HepG2 (cell line): Measurements from ENCODE around the gene GSTM4. TPM values are rescaled to one million over a fixed set of nuclear protein-coding genes. Genes with fewer than 3 reads are reported as not detected.
A peak's percentile ranks its signal among the peaks of the same experiment; 100 is the strongest.

Source experiments
- ATAC-seq: fragments of 200-7000 bp; cut with Tn5 transposase; 3 replicates; pipeline ENCODE4 v1.9.1; 2020; ENCODE audit warnings: mild to moderate bottlenecking, moderate library complexity
- BruUV-seq: library from RNA; stranded (reverse); fragments of 400-500 nt; replicated peaks from 2 replicates; lab custom pipeline; 2021; lab: Mats Ljungman, UMichigan
- CTCF ChIA-PET: fragments of 300-600 bp; formaldehyde crosslinking; extraction: SDS; loops from one replicate; lab custom pipeline; 2021; ENCODE audit warnings: low total read pairs, inconsistent platforms, low intra/inter-chr PET ratio; lab: Yijun Ruan, JAX
- POLR2A ChIA-PET: fragments of 350-600 bp; sonication (Branson Sonifier 250); formaldehyde crosslinking; loops from one replicate; lab custom pipeline; 2020; ENCODE audit warnings: antibody characterized with exemption, inconsistent platforms; lab: Yijun Ruan, JAX
- DNase-seq: peaks from one replicate; pipeline ENCODE4 v3.0.0-alpha.2; 2015; ENCODE audit warnings: low spot score
- FAIRE-seq: peaks from 3 replicates; lab custom pipeline; 2011; peaks lifted over from hg19 to GRCh38; lab: Jason Lieb, UNC
- H2AFZ ChIP-seq: one replicate; pipeline ENCODE4 v1.6.1; 2011; ENCODE audit warnings: low read length, inconsistent platforms
- H3K27ac ChIP-seq: fragments of 300-600 bp; 3 replicates; pipeline ENCODE4 v1.8.0; 2011; ENCODE audit warnings: mixed run types, mild to moderate bottlenecking, mixed read lengths, low read length, inconsistent platforms; ENCODE audit not compliant: insufficient read depth; ENCODE audit errors: extremely low read length
- H3K27me3 ChIP-seq, 2 experiments: fragments of 200-600 bp in 1 of 2; 2 replicates in 1 of 2; 3 replicates in 1 of 2; pipeline versions ENCODE4 v1.6.0 to v1.8.0; 2011; ENCODE audit warnings: low read length in 2 of 2, mild to moderate bottlenecking in 2 of 2, moderate library complexity in 2 of 2, inconsistent platforms in 1 of 2; ENCODE audit not compliant: insufficient read depth in 2 of 2, control insufficient read depth in 1 of 2
- H3K36me3 ChIP-seq, 2 experiments: fragments of 200-600 bp in 1 of 2; replicated peaks in 1 of 2; 2 replicates in 1 of 2; 3 replicates in 1 of 2; pipeline versions ENCODE4 v1.5.1 to v1.8.0; 2011; ENCODE audit warnings: low read length in 2 of 2, inconsistent platforms in 1 of 2; ENCODE audit not compliant: insufficient read depth in 2 of 2, control insufficient read depth in 1 of 2
- H3K4me1 ChIP-seq: 2 replicates; pipeline ENCODE4 v1.5.1; 2012; ENCODE audit warnings: low read length, inconsistent platforms; ENCODE audit not compliant: insufficient read depth
- H3K4me2 ChIP-seq: 2 replicates; pipeline ENCODE4 v1.6.0; 2011; ENCODE audit warnings: low read depth, low read length, inconsistent platforms
- H3K4me3 ChIP-seq, 3 experiments: fragments of 200-600 bp in 1 of 3; sonication (generic), shearing (Covaris generic) in 1 of 3; replicated peaks in 1 of 3; 2 replicates each; pipeline ENCODE4 v1.5.1; 2011 to 2016; ENCODE audit warnings: low read length in 3 of 3, inconsistent platforms in 2 of 3, low read depth in 2 of 3, mild to moderate bottlenecking in 2 of 3, control low read depth in 1 of 3, mixed read lengths in 1 of 3; ENCODE audit not compliant: insufficient read depth in 1 of 3
- H3K79me2 ChIP-seq: one replicate; pipeline ENCODE4 v1.6.1; 2011; ENCODE audit warnings: low read length, inconsistent platforms; ENCODE audit not compliant: insufficient read depth
- H3K9ac ChIP-seq: 2 replicates; pipeline ENCODE4 v1.6.0; 2011; ENCODE audit warnings: mild to moderate bottlenecking, low read depth, low read length, inconsistent platforms; ENCODE audit not compliant: insufficient read depth
- H3K9me3 ChIP-seq: 2 replicates; pipeline ENCODE4 v1.5.1; 2012; ENCODE audit warnings: mild to moderate bottlenecking, low read length
- H4K20me1 ChIP-seq: 2 replicates; pipeline ENCODE4 v1.6.0; 2011; ENCODE audit warnings: inconsistent platforms, mild to moderate bottlenecking, low read length, moderate library complexity; ENCODE audit not compliant: insufficient read depth
- AHR ChIP-seq: IDR thresholded peaks from 2 replicates; pipeline ENCODE4 v1.6.1; 2018; ENCODE audit warnings: missing genetic modification reagents, missing compliant biosample characterization
- HNRNPK ChIP-seq: fragments of 200-400 bp; formaldehyde crosslinking; IDR thresholded peaks from 2 replicates; pipeline ENCODE4 v1.6.1; 2018; ENCODE audit warnings: low read length, low read depth, moderate library complexity, mild to moderate bottlenecking; ENCODE audit not compliant: poor library complexity, severe bottlenecking
- NFE2L1 ChIP-seq: sonication (generic); formaldehyde crosslinking; IDR thresholded peaks from 2 replicates; pipeline ENCODE4 v1.4.0; 2020; ENCODE audit warnings: missing genetic modification reagents, mild to moderate bottlenecking, borderline replicate concordance
- NFYB ChIP-seq: sonication (generic); formaldehyde crosslinking; IDR thresholded peaks from 2 replicates; pipeline ENCODE4 v1.4.0; 2020; ENCODE audit warnings: missing genetic modification reagents
- PRPF4 ChIP-seq: fragments of 200-400 bp; formaldehyde crosslinking; IDR thresholded peaks from 2 replicates; pipeline ENCODE4 v1.6.1; 2016; ENCODE audit warnings: low read length, low read depth; ENCODE audit not compliant: poor library complexity, severe bottlenecking
- RERE ChIP-seq: IDR thresholded peaks from 2 replicates; pipeline ENCODE4 v1.6.1; 2016; ENCODE audit warnings: low read depth, missing genetic modification reagents, missing compliant biosample characterization
- SAFB2 ChIP-seq: sonication (generic); formaldehyde crosslinking; IDR thresholded peaks from 2 replicates; pipeline ENCODE4 v1.5.1; 2020; ENCODE audit warnings: missing genetic modification reagents, low read depth, mild to moderate bottlenecking, borderline replicate concordance
- SNRNP70 ChIP-seq: fragments of 200-400 bp; formaldehyde crosslinking; IDR thresholded peaks from 2 replicates; pipeline ENCODE4 v1.6.1; 2017; ENCODE audit warnings: mild to moderate bottlenecking, low read depth, low read length, moderate library complexity
- ZFP82 ChIP-seq: sonication (generic); formaldehyde crosslinking; IDR thresholded peaks from 2 replicates; pipeline ENCODE4 v1.5.1; 2020; ENCODE audit warnings: mild to moderate bottlenecking, missing genetic modification reagents, borderline replicate concordance
- ZNF329 ChIP-seq: sonication (generic); formaldehyde crosslinking; IDR thresholded peaks from 2 replicates; pipeline ENCODE4 v1.9.0; 2021; ENCODE audit warnings: low read depth, mild to moderate bottlenecking, missing genetic modification reagents
- ZNF432 ChIP-seq: sonication (generic); formaldehyde crosslinking; IDR thresholded peaks from 2 replicates; pipeline ENCODE4 v1.5.0; 2020; ENCODE audit warnings: missing genetic modification reagents, mild to moderate bottlenecking, borderline replicate concordance
- ZNF44 ChIP-seq: sonication (generic); formaldehyde crosslinking; IDR thresholded peaks from 2 replicates; pipeline ENCODE4 v1.5.1; 2020; ENCODE audit warnings: mild to moderate bottlenecking, missing genetic modification reagents
- ZNF644 ChIP-seq: IDR thresholded peaks from 2 replicates; pipeline ENCODE4 v1.6.1; 2016; ENCODE audit warnings: low read depth
- ZNF772 ChIP-seq: sonication (generic); formaldehyde crosslinking; IDR thresholded peaks from 2 replicates; pipeline ENCODE4 v1.5.0; 2020; ENCODE audit warnings: mild to moderate bottlenecking, missing genetic modification reagents
- WGBS: methylation state at CpG from one replicate; pipeline ENCODE4 v1.1.6; 2017; ENCODE audit warnings: low lambda C conversion rate; 5-methylcytosine and 5-hydroxymethylcytosine counted together
- in situ Hi-C: cut with HindIII; loops from 2 replicates; pipeline ENCODE4 v1.10.0; 2017; ENCODE audit warnings: low pct_unique_long_range_greater_than_20kb; ENCODE audit not compliant: extremely low pct_ligation_motif_present
- intact Hi-C: fragments of 100-400 bp; cut with micrococcal nuclease; formaldehyde crosslinking; loops from one replicate; pipeline ENCODE4 v1.10.0; 2022; ENCODE audit not compliant: unreplicated experiment
- polyA plus RNA-seq, 8 experiments: library from polyadenylated mRNA; depleted of rRNA in 3 of 8; stranded (reverse) in 7 of 8; unstranded in 1 of 8; fragments of >200 nt; fragmentation: Illumina TruSeq in 4 of 8; extraction: Trizol in 4 of 8; gene quantifications; 2 replicates each; pipeline versions ENCODE4 v1.2.1 to v1.2.3, GENCODE V29; 2011 to 2016; ENCODE audit warnings: low read depth in 4 of 8, missing spikeins in 1 of 8, mixed read lengths in 1 of 8; ENCODE audit not compliant: insufficient read depth in 1 of 8
- total RNA-seq, 5 experiments: library from RNA; depleted of rRNA; stranded (reverse); fragments of >200 nt; fragmentation: Illumina TruSeq; extraction: Trizol; gene quantifications; 2 replicates each; pipeline ENCODE4 v1.2.3, GENCODE V29; 2016; ENCODE audit warnings: low read depth in 1 of 5
- TF ChIP-seq, protein P1 (sequence below): IDR thresholded peaks from 2 replicates; pipeline ENCODE4 v1.6.1; 2016; ENCODE audit warnings: low read depth, control low read depth

The GSTM4 gene
- total and polyA plus RNA-seq, 2 of the 13 experiments (the other 11 are each of a cell fraction or from before 2014, with no cell fraction given): 25.3 to 40.8 TPM

- ATAC-seq: peak; percentile 92
- WGBS: 19% methylated on average over 17 of the region's 32 CpGs
- intact Hi-C loops: loop anchor here (1.0 to 5.0 kb wide), 3 partner anchors 61 to 349 kb away; no protein-coding TSS in a partner anchor
- ChIA-PET POLR2A (no interaction called here), CTCF (interaction anchor here (1.2 to 2.6 kb wide), 5 partner anchors 60 to 132 kb away, joined by 3 to 26 read pairs (median 11); partner anchors contain the start of gene GNAI3)
- BruUV-seq: no TSS peak
- peak overlapping the region; percentile 89 for H3K4me2 ChIP-seq
- peaks cover 23% of the 10 kb centered on the region for H3K4me1 ChIP-seq
- 0 out of 5 replicates have a peak, but pooled peaks cover 0 to 3% of the 10 kb centered on the region in 2 experiments for H3K27me3 ChIP-seq
- peak overlapping the region; percentile 29 for H3K9ac ChIP-seq
- no peaks in the 10 kb centered on the region for H4K20me1 ChIP-seq
- no peaks in the 10 kb centered on the region for H3K36me3 ChIP-seq
- in situ Hi-C loops: loop anchor here (5.0 to 10.0 kb wide), 3 partner anchors 64 to 341 kb away; partner anchors contain the start of gene AHCYL1
- no peak overlapping the region for H3K27ac ChIP-seq
- no peaks in the 10 kb centered on the region for H3K9me3 ChIP-seq
- no peaks in the 10 kb centered on the region for H3K79me2 ChIP-seq
- H3K4me3 ChIP-seq: peak overlapping the region; percentile 34 to 67 (median 48)
- peak overlapping the region; percentile 39 for H2AFZ ChIP-seq
- peak; percentile 37 for FAIRE-seq
- DNase-seq: peak; percentile 67
- TF ChIP-seq SAFB2 (no peak), ZFP82 (no peak), RERE (CRISPR knock-in tag) (no peak), ZNF644 (CRISPR knock-in tag) (no peak), ZNF432 (CRISPR knock-in tag) (no peak), NFYB (CRISPR knock-in tag) (no peak), NFE2L1 (CRISPR knock-in tag) (no peak), ZNF329 (CRISPR knock-in tag) (no peak), SNRNP70 (no peak), ZNF44 (CRISPR knock-in tag) (no peak), PRPF4 (no peak), AHR (CRISPR knock-in tag) (no peak), ZNF772 (no peak), HNRNPK (no peak)
- TF ChIP-seq, protein P1, sequence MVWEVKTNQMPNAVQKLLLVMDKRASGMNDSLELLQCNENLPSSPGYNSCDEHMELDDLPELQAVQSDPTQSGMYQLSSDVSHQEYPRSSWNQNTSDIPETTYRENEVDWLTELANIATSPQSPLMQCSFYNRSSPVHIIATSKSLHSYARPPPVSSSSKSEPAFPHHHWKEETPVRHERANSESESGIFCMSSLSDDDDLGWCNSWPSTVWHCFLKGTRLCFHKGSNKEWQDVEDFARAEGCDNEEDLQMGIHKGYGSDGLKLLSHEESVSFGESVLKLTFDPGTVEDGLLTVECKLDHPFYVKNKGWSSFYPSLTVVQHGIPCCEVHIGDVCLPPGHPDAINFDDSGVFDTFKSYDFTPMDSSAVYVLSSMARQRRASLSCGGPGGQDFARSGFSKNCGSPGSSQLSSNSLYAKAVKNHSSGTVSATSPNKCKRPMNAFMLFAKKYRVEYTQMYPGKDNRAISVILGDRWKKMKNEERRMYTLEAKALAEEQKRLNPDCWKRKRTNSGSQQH: no peak
Measured at GRCh38 chr1:109643385-109644230, 12.3 kb upstream of the GSTM4 start.
